PFSK-1 (cell line): ENCODE results near the gene GPR153.

Experiments
- FOXP2 ChIP-seq: optimal IDR thresholded peaks from 2 replicates; pipeline ENCODE3; 2011; ENCODE audit warnings: borderline replicate concordance, control low read depth, inconsistent platforms; ENCODE audit not compliant: insufficient read depth; ENCODE audit errors: extremely low read length, extremely low read depth
- POLR2AphosphoS5 ChIP-seq: IDR thresholded peaks from 2 replicates; pipeline ENCODE4 v1.6.1; 2012; ENCODE audit warnings: low read depth, mild to moderate bottlenecking, control low read depth, low read length, moderate library complexity
- REST ChIP-seq, 2 experiments: IDR thresholded peaks; 2 replicates each; pipeline versions ENCODE4 v1.6.1 to v1.8.0; 2011 to 2012; ENCODE audit warnings: low read depth in 2 of 2, low read length in 2 of 2, control low read depth in 1 of 2, inconsistent platforms in 1 of 2, mild to moderate bottlenecking in 1 of 2, moderate library complexity in 1 of 2; ENCODE audit not compliant: insufficient read depth in 1 of 2
- SIN3A ChIP-seq: IDR thresholded peaks from 2 replicates; pipeline ENCODE4 v1.6.1; 2012; ENCODE audit warnings: mild to moderate bottlenecking, low read length, moderate library complexity, borderline replicate concordance; ENCODE audit not compliant: insufficient read depth
- TAF1 ChIP-seq: IDR thresholded peaks from 2 replicates; pipeline ENCODE4 v1.6.1; 2012; ENCODE audit warnings: low read length, control low read depth, borderline replicate concordance; ENCODE audit not compliant: insufficient read depth

The GPR153 gene

GRCh38 chr1:6271554-6271953 is 10.7 kb upstream of the GPR153 start:
- TF ChIP-seq FOXP2 = no peak
- TF ChIP-seq SIN3A = no peak
- TF ChIP-seq REST (IDR thresholded peaks at IDR 0.05; ENCODE audit: insufficient read depth in 1 of 2, low read depth in 2 of 2, low read length in 2 of 2) = 0 out of 4 replicates have a peak, but pooled peaks of 1 of the 2 experiments have one; percentile 21

GRCh38 chr1:6271006-6271405 is 10.1 kb upstream of the GPR153 start:
- TF ChIP-seq FOXP2 (no peak), SIN3A (no peak), TAF1 (no peak)

DNA sequence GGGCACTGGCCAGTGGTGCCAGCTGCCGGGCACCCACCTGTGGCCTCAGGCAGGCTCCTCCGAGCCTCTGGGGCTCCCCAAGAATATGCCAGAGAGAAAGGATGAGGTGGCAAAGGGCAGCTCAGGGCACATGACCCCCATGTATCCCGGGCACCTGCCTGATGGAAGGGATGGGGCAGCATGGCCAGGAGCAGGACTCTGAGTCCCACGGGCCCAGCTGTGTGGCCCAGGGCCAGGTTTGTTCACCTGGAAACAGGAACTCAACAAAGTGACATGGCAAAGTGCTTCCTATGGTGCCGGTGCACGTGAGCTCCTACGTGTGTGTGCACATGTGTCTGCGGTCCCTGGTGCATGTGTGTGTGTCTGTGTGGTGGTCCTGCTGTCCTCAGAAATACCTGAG is 9.5 kb upstream of the GPR153 start:
- TF ChIP-seq FOXP2 (no peak), SIN3A (no peak), REST (IDR thresholded peaks at IDR 0.05; ENCODE audit: insufficient read depth in 1 of 2, low read depth in 2 of 2, low read length in 2 of 2) (no peak)

DNA sequence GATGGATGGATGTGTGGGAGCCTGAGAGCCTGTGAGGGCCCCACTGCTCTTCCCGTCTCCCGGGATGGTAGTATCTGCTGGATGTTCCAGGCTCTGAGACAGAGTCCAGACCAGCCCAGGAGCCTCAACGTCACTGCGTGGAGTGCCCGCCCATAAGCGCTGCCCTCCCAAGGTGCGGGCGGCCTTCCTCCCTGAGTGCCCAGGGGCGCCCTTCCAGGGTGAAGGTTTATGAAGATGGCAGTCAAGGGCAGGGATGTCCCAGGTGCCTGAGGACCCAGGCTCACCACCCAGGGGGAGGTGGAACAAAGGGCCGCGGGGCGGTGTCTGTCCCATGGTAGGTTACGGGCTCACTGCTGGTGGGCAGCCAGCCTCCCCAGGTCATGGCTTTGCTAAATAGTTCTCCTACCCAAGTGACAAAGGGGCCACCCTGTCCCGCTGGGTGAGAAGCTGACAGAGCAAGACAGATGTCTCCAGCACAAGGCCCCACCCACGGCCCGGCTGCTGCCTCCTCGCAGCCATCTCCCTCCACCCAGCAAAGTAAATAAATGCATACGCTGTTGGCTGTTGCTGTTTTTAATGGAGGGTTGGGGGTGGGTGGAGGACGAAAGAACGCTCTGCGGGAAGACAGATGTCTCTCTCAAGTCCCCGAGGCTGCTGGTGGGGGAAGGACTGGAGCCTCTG is 9.0 kb upstream of the GPR153 start:
- TF ChIP-seq FOXP2 = no peak
- TF ChIP-seq SIN3A = no peak
- no peak for TF ChIP-seq POLR2AphosphoS5
- TF ChIP-seq TAF1 = no peak
- TF ChIP-seq REST (IDR thresholded peaks at IDR 0.05; ENCODE audit: insufficient read depth in 1 of 2, low read depth in 2 of 2, low read length in 2 of 2) = no peak

- TF ChIP-seq POLR2AphosphoS5 (no peak), FOXP2 (no peak), TAF1 (no peak), REST (IDR thresholded peaks at IDR 0.05; ENCODE audit: insufficient read depth in 1 of 2, low read depth in 2 of 2, low read length in 2 of 2) (no peak), SIN3A (no peak)
Observed at GRCh38 chr1:6269296-6269695, 8.4 kb upstream of the GPR153 start.
